Subcutaneous adipose tissue (tissue), 4 donors: Measurements from ENCODE around the gene C19orf25. TPM values are rescaled to one million over a fixed set of nuclear protein-coding genes. Genes with fewer than 3 reads are reported as not detected.

ENCODE experiments used
- CTCF ChIP-seq: fragments of 450-650 bp; IDR thresholded peaks from one replicate; pipeline ENCODE4 v1.5.1; 2016; ENCODE audit warnings: low read depth, mild to moderate bottlenecking, control low read depth, antibody characterized with exemption, moderate library complexity
- total RNA-seq, 4 donors: library from RNA; depleted of rRNA; stranded (reverse); fragments of >200 nt; gene quantifications; one replicate each; pipeline ENCODE4 v1.1.0, GENCODE V29; 2016

C19orf25 gene
- total RNA-seq = 10 to 100 TPM in 3 of 4 donors, 1 to 10 TPM in 1; 2.9 to 29.4 (median 19.5) TPM

GRCh38 chr19:1478934-1479707 is at the start of gene C19orf25:
TSS of gene C19orf25 (minus strand) at chr19:1479215. CDS start at chr19:1478903, 312 bp downstream.
- no peak for TF ChIP-seq CTCF

DNA sequence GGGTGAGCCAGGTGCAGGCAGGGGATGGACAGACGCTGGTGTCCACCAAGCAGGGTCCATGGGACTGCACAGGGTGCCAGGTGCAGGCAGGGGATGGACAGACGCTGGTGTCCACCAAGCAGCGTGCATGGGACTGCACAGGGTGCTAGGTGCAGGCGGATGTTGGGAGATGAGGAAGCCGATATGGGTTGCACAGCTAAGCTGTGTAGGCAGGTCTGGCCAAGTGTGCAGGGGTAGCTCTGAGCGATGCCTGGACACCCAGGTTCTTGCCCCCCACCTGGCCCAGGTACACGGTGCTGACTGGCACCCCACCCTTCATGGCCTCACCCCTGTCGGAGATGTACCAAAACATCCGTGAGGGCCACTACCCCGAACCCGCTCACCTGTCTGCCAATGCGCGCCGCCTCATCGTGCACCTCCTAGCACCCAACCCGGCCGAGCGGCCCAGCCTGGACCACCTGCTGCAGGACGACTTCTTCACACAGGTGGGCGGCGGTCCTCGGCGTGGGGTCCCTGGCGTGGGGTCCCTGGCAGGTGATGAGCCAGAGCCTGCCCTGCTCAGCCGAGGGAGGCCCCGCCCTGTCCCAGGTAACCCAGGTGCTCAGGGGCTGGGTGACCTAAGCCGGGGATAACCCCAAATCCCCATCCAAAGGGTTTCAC is 48.8 kb upstream of the C19orf25 start:
- no peak for TF ChIP-seq CTCF

GRCh38 chr19:1526979-1527649 is 48.1 kb upstream of the C19orf25 start:
- no peak for TF ChIP-seq CTCF

DNA sequence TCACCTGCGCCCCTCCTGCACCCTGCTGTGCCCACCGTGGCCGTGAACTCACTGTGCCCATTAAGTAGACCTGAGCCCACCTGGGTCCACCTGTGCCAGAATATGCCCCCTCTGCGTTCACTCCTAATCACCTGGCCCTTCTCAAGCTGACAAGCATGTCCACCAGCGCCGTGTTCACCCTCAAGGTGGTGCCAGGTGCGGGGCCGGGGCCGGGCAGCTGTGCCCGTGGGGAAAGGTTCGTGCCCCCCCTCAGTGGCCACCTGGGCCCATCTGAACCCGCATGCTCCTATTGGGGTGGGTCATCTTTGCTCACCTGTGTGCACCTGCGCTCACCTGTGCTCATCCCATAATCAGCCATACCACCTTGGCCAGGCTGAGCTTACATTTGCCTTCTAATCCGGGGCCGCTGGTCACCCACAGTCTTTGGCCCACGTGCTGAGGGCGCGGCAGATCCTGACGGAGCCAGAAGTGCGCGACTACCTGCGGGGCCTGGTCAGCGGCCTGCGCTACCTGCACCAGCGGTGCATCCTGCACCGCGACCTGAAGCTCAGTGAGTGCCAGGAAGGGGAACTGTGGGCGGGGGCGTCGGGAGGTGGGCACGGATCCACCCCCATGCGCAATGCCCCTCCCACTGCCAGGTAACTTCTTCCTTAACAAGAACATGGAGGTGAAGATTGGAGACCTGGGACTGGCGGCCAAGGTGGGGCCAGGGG is 47.2 kb upstream of the C19orf25 start:
- no peak for TF ChIP-seq CTCF

DNA sequence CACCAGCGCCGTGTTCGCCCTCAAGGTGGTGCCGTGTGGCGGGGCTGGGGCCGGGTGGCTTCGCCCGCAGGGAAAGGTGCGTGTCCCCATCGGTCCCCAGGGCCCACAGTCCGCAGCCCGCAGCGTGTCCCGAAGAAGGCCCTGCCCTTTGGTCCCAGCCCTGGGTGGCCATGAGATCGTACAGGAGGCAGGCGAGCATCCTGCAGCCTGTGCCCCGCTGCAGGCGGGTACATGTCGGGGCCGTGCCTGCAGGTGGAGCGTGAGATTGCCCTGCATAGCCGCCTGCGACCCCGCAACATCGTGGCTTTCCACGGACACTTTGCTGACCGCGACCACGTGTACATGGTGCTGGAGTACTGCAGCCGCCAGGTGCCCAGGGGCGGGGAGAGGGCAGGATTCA is 46.3 kb upstream of the C19orf25 start:
- no peak for TF ChIP-seq CTCF

DNA sequence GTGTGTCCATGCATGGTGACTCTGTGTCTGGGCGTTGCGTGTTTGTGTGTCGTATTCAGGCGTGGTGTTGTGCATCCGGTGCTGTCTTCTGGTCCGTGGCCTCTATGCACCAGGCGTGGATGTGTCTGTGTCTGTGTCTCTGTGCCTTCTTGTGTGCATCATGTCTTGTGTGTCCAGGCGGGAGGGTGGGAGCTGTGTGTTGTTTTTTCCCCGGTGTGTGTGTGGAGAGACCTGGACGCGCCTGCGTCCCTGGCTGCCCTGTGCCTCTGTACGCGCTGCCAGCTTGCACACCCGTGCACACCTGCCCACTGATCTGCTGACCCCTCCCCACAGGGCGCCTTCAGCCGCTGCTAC is 45.9 kb upstream of the C19orf25 start:
- no peak for TF ChIP-seq CTCF
